A549 (cell line): Measurements from ENCODE around the gene AKAP8L.

Experiments
- CHD2 ChIP-seq: fragments of 150-350 bp; IDR thresholded peaks from 2 replicates; pipeline ENCODE4 v1.6.1; 2014; ENCODE audit warnings: low read length; ENCODE audit not compliant: partially characterized antibody
- CTCF ChIP-seq: fragments of >200 bp; sonication (Bioruptor Twin); formaldehyde crosslinking; IDR thresholded peaks from 3 replicates; pipeline ENCODE4 v1.5.1; 2016
- ELK1 ChIP-seq: fragments of 150-350 bp; IDR thresholded peaks from 2 replicates; pipeline ENCODE4 v1.6.1; 2014; ENCODE audit warnings: low read depth, mild to moderate bottlenecking, low read length
- MAX ChIP-seq: IDR thresholded peaks from 2 replicates; pipeline ENCODE4 v1.6.1; 2012
- MAZ ChIP-seq: fragments of 150-350 bp; IDR thresholded peaks from 2 replicates; pipeline ENCODE4 v1.6.1; 2014; ENCODE audit warnings: antibody characterized with exemption, low read depth, low read length, borderline replicate concordance
- POLR2A ChIP-seq: IDR thresholded peaks from 2 replicates; pipeline ENCODE4 v1.6.1; 2012; ENCODE audit warnings: mild to moderate bottlenecking, low read length
- RARB ChIP-seq: fragments of 250-450 bp; sonication (Bioruptor Pico); IDR thresholded peaks from 2 replicates; pipeline ENCODE4 v1.8.0; 2021; ENCODE audit warnings: mild to moderate bottlenecking, moderate library complexity
- RCOR1 ChIP-seq: fragments of 150-350 bp; IDR thresholded peaks from 2 replicates; pipeline ENCODE4 v1.6.1; 2014; ENCODE audit warnings: antibody characterized with exemption, low read length, low read depth
- REST ChIP-seq: fragments of 200-600 bp; sonication (generic); IDR thresholded peaks from 2 replicates; pipeline ENCODE4 v1.6.1; 2016; ENCODE audit warnings: antibody characterized with exemption, mild to moderate bottlenecking, moderate library complexity
- RFX5 ChIP-seq: fragments of 450-650 bp; IDR thresholded peaks from 2 replicates; pipeline ENCODE4 v1.7.1; 2014; ENCODE audit warnings: antibody characterized with exemption, mild to moderate bottlenecking, moderate library complexity
- RNF2 ChIP-seq: fragments of 200-600 bp; sonication (generic); IDR thresholded peaks from 2 replicates; pipeline ENCODE4 v1.6.1; 2016; ENCODE audit warnings: low read depth, mild to moderate bottlenecking, antibody characterized with exemption, moderate library complexity, borderline replicate concordance

GRCh38 chr19:15353908-15354307 is 64.9 kb downstream of the AKAP8L start:
- TF ChIP-seq CTCF (no peak), RARB (CRISPR knock-in tag) (no peak), ELK1 (no peak), RFX5 (no peak), CHD2 (no peak), RNF2 (no peak), POLR2A (no peak), MAX (no peak), MAZ (no peak), RCOR1 (no peak), REST (no peak)
